NT2/D1 (cell line): ENCODE measurements around the gene PPP1R37.

Source experiments
- DNase-seq: peaks from one replicate; pipeline ENCODE4 v3.0.0-alpha.2; 2011; ENCODE audit warnings: low read depth, low spot score
- H3K27me3 ChIP-seq: 2 replicates; pipeline ENCODE4 v1.6.0; 2011; ENCODE audit warnings: mild to moderate bottlenecking; ENCODE audit not compliant: insufficient read length, insufficient read depth
- H3K36me3 ChIP-seq: 2 replicates; pipeline ENCODE4 v1.6.1; 2011; ENCODE audit warnings: mild to moderate bottlenecking, low read length, mixed read lengths; ENCODE audit not compliant: insufficient read depth, insufficient read length
- H3K4me1 ChIP-seq: 2 replicates; pipeline ENCODE4 v1.5.1; 2011; ENCODE audit not compliant: insufficient read depth, insufficient read length
- H3K4me3 ChIP-seq: 2 replicates; pipeline ENCODE4 v1.5.1; 2011; ENCODE audit warnings: low read depth; ENCODE audit not compliant: insufficient read length
- H3K9ac ChIP-seq: 2 replicates; pipeline ENCODE4 v1.6.0; 2011; ENCODE audit warnings: low read depth; ENCODE audit not compliant: insufficient read length
- H3K9me3 ChIP-seq: 2 replicates; pipeline ENCODE4 v1.5.1; 2011; ENCODE audit warnings: mild to moderate bottlenecking, low read length; ENCODE audit not compliant: insufficient read depth
- SUZ12 ChIP-seq: IDR thresholded peaks from 2 replicates; pipeline ENCODE4 v1.6.1; 2011; ENCODE audit not compliant: insufficient read length, insufficient read depth; ENCODE audit errors: extremely low read depth
- YY1 ChIP-seq: IDR thresholded peaks from 2 replicates; pipeline ENCODE4 v1.6.1; 2011; ENCODE audit not compliant: insufficient read length, insufficient read depth
- ZNF274 ChIP-seq: IDR thresholded peaks from 2 replicates; pipeline ENCODE4 v1.6.1; 2011; ENCODE audit warnings: mild to moderate bottlenecking, low read depth, low read length

PPP1R37 gene

DNA sequence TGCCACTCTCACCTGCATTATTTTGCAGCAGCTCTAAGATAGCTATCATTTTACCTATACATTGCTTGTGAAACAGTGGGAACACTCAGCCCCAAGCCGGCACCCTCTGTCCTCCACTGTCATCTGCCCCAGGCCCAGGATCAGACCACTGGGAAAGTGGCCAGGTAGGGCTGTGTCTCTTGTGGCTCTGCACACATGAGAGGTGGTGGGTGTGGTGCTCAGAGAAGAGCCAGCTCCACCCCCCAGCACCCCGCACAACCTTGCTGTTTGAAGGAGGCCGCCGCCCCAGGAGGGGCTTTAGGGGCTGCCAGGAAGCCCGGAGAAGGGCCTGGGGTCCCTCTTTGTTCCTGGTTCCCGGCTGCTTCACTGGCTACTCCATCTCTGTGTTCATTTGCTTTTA lies 26.6 kb downstream of the PPP1R37 start:
- Histone ChIP-seq H3K9me3 (no peaks in the 10 kb centered on the region), H3K36me3 (peaks cover 12% of the 10 kb centered on the region), H3K27me3 (no peaks in the 10 kb centered on the region), H3K9ac (no peak overlapping the region), H3K4me3 (no peak overlapping the region), H3K4me1 (peaks cover 17% of the 10 kb centered on the region)
- TF ChIP-seq ZNF274 (no peak), SUZ12 (no peak), YY1 (no peak)
- DNase-seq = no peak

- TF ChIP-seq YY1 (no peak), ZNF274 (no peak), SUZ12 (no peak)
- Histone ChIP-seq H3K36me3 (peaks cover 15% of the 10 kb centered on the region), H3K4me3 (no peak overlapping the region), H3K27me3 (no peaks in the 10 kb centered on the region), H3K9me3 (no peaks in the 10 kb centered on the region), H3K4me1 (peaks cover 15% of the 10 kb centered on the region), H3K9ac (no peak overlapping the region)
- DNase-seq = no peak
These were observed 28.9 kb downstream of the PPP1R37 start for GRCh38 chr19:45121827-45122345.

- H3K27me3 ChIP-seq = no peaks in the 10 kb centered on the region
- H3K4me1 ChIP-seq = peaks cover 7% of the 10 kb centered on the region
- no peak overlapping the region for H3K9ac ChIP-seq
- TF ChIP-seq YY1 (no peak), ZNF274 (no peak), SUZ12 (no peak)
- H3K9me3 ChIP-seq = no peaks in the 10 kb centered on the region
- DNase-seq = no peak
- peaks cover 15% of the 10 kb centered on the region for H3K36me3 ChIP-seq
- no peak overlapping the region for H3K4me3 ChIP-seq
These were observed 29.9 kb downstream of the PPP1R37 start for GRCh38 chr19:45122832-45123231.

GRCh38 chr19:45123440-45123850 lies 30.5 kb downstream of the PPP1R37 start:
- Histone ChIP-seq H3K9me3 (no peaks in the 10 kb centered on the region), H3K9ac (no peak overlapping the region), H3K27me3 (no peaks in the 10 kb centered on the region), H3K4me3 (no peak overlapping the region), H3K4me1 (peaks cover 5% of the 10 kb centered on the region), H3K36me3 (peaks cover 15% of the 10 kb centered on the region)
- DNase-seq = no peak
- TF ChIP-seq ZNF274 (no peak), YY1 (no peak), SUZ12 (no peak)

GRCh38 chr19:45124021-45124420 lies 31.0 kb downstream of the PPP1R37 start:
- Histone ChIP-seq H3K27me3 (no peaks in the 10 kb centered on the region), H3K9ac (no peak overlapping the region)
- TF ChIP-seq YY1 (no peak), ZNF274 (no peak), SUZ12 (no peak)

GRCh38 chr19:45125360-45125759 lies 32.4 kb downstream of the PPP1R37 start:
- Histone ChIP-seq H3K4me3 (no peak overlapping the region), H3K4me1 (peaks cover 5% of the 10 kb centered on the region)

More at GRCh38 chr19:45124021-45124420, 31.0 kb downstream of the PPP1R37 start:
- no peak overlapping the region for H3K4me3 ChIP-seq
- no peaks in the 10 kb centered on the region for H3K9me3 ChIP-seq
- H3K4me1 ChIP-seq = peaks cover 5% of the 10 kb centered on the region
- H3K36me3 ChIP-seq = peaks cover 19% of the 10 kb centered on the region
- DNase-seq = no peak

DNA sequence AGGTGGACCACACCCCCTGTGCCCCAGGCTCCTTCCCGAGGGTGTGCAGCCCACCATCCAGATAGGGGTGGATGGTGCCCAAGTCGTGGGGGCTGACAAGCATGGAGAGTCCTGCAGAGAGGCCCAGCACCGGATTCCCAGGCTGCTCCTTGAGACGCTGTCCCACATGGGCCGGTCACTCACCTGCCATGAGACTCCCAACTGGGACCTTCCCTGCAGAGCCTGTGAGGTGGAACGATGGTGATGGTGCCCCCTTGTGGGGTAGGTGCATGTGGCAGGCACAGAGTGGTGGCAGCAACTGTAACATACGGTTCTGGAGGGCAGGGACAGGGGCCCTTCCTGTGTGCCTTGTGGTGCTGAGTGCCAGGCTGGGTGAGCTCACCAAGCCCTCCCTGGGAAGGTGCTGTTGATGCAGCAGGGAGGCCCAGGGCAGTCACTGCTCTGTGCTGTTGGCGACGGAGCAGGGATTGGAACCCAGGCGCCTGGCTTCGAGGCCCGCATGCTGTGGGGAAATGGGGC lies 33.1 kb downstream of the PPP1R37 start:
- DNase-seq = peak; percentile 20
- no peak overlapping the region for H3K9ac ChIP-seq
- peaks cover 19% of the 10 kb centered on the region for H3K36me3 ChIP-seq
- no peak overlapping the region for H3K4me3 ChIP-seq
- no peaks in the 10 kb centered on the region for H3K9me3 ChIP-seq
- no peak for TF ChIP-seq SUZ12
- TF ChIP-seq ZNF274 = no peak
- TF ChIP-seq YY1 = no peak
- peaks cover 9% of the 10 kb centered on the region for H3K4me1 ChIP-seq
- no peaks in the 10 kb centered on the region for H3K27me3 ChIP-seq

More at GRCh38 chr19:45125360-45125759, 32.4 kb downstream of the PPP1R37 start:
- Histone ChIP-seq H3K9me3 (no peaks in the 10 kb centered on the region), H3K36me3 (peaks cover 19% of the 10 kb centered on the region), H3K9ac (no peak overlapping the region), H3K27me3 (no peaks in the 10 kb centered on the region)
- DNase-seq = no peak
- TF ChIP-seq SUZ12 (no peak), ZNF274 (no peak), YY1 (no peak)
